ENCODE measurements around the gene ATXN10.
A peak's percentile ranks its signal among the peaks of the same experiment; 100 is the strongest.

Gene ATXN10

GRCh38 chr22:45838305-45838887, 166.8 kb downstream of the ATXN10 start:
- no peak for FAIRE-seq
- DNase-seq (ENCODE audit: extremely low spot score, insufficient read length, low read depth): no peak

- no peak for DNase-seq (ENCODE audit: extremely low spot score, insufficient read length, low read depth)
- FAIRE-seq: no peak
These were observed 168.8 kb downstream of the ATXN10 start for GRCh38 chr22:45840483-45840882.

GRCh38 chr22:45842291-45842991, 170.8 kb downstream of the ATXN10 start:
- DNase-seq (ENCODE audit: extremely low spot score, insufficient read length, low read depth) (no peak), FAIRE-seq (no peak)

GRCh38 chr22:45843031-45843430, 171.4 kb downstream of the ATXN10 start:
- DNase-seq (ENCODE audit: extremely low spot score, insufficient read length, low read depth) (no peak), FAIRE-seq (no peak)

GRCh38 chr22:45843986-45844385, 172.4 kb downstream of the ATXN10 start:
- DNase-seq (ENCODE audit: extremely low spot score, insufficient read length, low read depth): no peak
- no peak for FAIRE-seq

GRCh38 chr22:45845076-45845487, 173.4 kb downstream of the ATXN10 start:
- FAIRE-seq (no peak), DNase-seq (ENCODE audit: extremely low spot score, insufficient read length, low read depth) (no peak)

- DNase-seq (ENCODE audit: extremely low spot score, insufficient read length, low read depth): no peak
- FAIRE-seq: no peak
These were observed 175.3 kb downstream of the ATXN10 start for GRCh38 chr22:45846952-45847351.

- no peak for FAIRE-seq
These were observed 177.3 kb downstream of the ATXN10 start for GRCh38 chr22:45848904-45849303.

GRCh38 chr22:45852826-45853225, 181.2 kb downstream of the ATXN10 start:
- DNase-seq (ENCODE audit: extremely low spot score, insufficient read length, low read depth) (no peak), FAIRE-seq (no peak)

More at GRCh38 chr22:45848904-45849303, 177.3 kb downstream of the ATXN10 start:
- DNase-seq (ENCODE audit: extremely low spot score, insufficient read length, low read depth): no peak

GRCh38 chr22:45855961-45856360, 184.3 kb downstream of the ATXN10 start:
- DNase-seq (ENCODE audit: extremely low spot score, insufficient read length, low read depth) (no peak), FAIRE-seq (no peak)

GRCh38 chr22:45857519-45857918, 185.9 kb downstream of the ATXN10 start:
- DNase-seq (ENCODE audit: extremely low spot score, insufficient read length, low read depth) (no peak), FAIRE-seq (no peak)

GRCh38 chr22:45859231-45860161, 187.9 kb downstream of the ATXN10 start:
- FAIRE-seq (no peak), DNase-seq (ENCODE audit: extremely low spot score, insufficient read length, low read depth) (no peak)

GRCh38 chr22:45860201-45860600, 188.6 kb downstream of the ATXN10 start:
- FAIRE-seq: no peak
- DNase-seq (ENCODE audit: extremely low spot score, insufficient read length, low read depth): no peak

- no peak for FAIRE-seq
- DNase-seq (ENCODE audit: extremely low spot score, insufficient read length, low read depth): no peak
These were observed 189.6 kb downstream of the ATXN10 start for GRCh38 chr22:45861259-45861658.

- DNase-seq (ENCODE audit: extremely low spot score, insufficient read length, low read depth) (peak; percentile 45), FAIRE-seq (peak; percentile 85)
These were observed 192.5 kb downstream of the ATXN10 start for GRCh38 chr22:45863981-45864751.

- FAIRE-seq: no peak
These were observed 193.4 kb downstream of the ATXN10 start for GRCh38 chr22:45864959-45865476.

GRCh38 chr22:45865561-45866125, 194.0 kb downstream of the ATXN10 start:
- DNase-seq (ENCODE audit: extremely low spot score, insufficient read length, low read depth) (no peak), FAIRE-seq (no peak)

More at GRCh38 chr22:45864959-45865476, 193.4 kb downstream of the ATXN10 start:
- DNase-seq (ENCODE audit: extremely low spot score, insufficient read length, low read depth): no peak

- FAIRE-seq (no peak), DNase-seq (ENCODE audit: extremely low spot score, insufficient read length, low read depth) (no peak)
These were observed 194.6 kb downstream of the ATXN10 start for GRCh38 chr22:45866126-45866645.

GRCh38 chr22:45866646-45867117, 195.0 kb downstream of the ATXN10 start:
- FAIRE-seq: no peak
- DNase-seq (ENCODE audit: extremely low spot score, insufficient read length, low read depth): no peak
